Testis (tissue), 2 donors: ENCODE data around the gene STARD7.

Source experiments
- POLR2A ChIP-seq: fragments of 450-650 bp; IDR thresholded peaks from one replicate; pipeline ENCODE4 v1.6.1; 2017; ENCODE audit warnings: antibody characterized with exemption, mild to moderate bottlenecking, moderate library complexity
- TF ChIP-seq, protein P1 (sequence below), 3 experiments: fragments of 450-650 bp in 2 of 3; fragments of 200-600 bp in 1 of 3; sonication (generic) in 1 of 3; IDR thresholded peaks; one replicate each; pipeline ENCODE4 v1.5.1; 2016 to 2019; ENCODE audit warnings: antibody characterized with exemption in 3 of 3, mild to moderate bottlenecking in 2 of 3, moderate library complexity in 1 of 3

DNA sequence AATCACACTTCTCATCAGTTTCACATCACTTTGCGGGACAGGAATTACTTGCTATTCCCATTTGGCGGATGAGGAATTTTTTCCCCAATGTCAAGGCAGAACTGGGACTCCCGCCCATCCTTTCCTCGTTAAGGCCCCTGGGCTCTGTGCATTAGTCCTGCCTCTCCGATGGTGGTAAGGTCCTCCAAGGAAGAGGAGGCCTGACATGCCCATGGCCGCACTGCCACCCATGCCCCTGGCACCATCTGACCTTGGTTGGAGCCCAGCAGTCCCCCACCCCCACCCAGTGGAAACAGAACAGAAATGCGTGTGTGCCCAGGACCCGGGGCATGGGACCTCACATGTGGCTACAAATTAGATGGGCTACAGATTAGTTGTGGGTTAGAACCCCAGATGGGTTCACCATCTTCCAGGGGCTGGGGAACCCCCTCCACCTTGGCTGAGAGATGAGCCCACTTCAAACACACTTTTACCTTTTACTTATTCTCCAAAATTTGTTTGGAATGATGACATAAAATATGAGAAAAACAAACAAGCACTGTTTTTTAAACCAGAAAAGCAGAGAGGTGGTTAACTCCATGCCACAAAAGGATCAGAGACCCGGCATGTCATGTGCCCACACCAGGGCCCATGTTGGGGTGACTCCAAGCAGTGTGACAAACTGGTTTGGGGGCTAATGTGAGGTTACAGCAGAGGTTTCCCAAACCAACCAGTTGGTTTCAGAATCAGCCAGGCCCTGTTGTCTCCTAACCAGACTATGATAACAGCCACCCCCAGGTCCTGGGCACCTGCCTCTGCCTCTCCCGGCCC, 52.4 kb downstream of the STARD7 start:
- TF ChIP-seq, protein P1, sequence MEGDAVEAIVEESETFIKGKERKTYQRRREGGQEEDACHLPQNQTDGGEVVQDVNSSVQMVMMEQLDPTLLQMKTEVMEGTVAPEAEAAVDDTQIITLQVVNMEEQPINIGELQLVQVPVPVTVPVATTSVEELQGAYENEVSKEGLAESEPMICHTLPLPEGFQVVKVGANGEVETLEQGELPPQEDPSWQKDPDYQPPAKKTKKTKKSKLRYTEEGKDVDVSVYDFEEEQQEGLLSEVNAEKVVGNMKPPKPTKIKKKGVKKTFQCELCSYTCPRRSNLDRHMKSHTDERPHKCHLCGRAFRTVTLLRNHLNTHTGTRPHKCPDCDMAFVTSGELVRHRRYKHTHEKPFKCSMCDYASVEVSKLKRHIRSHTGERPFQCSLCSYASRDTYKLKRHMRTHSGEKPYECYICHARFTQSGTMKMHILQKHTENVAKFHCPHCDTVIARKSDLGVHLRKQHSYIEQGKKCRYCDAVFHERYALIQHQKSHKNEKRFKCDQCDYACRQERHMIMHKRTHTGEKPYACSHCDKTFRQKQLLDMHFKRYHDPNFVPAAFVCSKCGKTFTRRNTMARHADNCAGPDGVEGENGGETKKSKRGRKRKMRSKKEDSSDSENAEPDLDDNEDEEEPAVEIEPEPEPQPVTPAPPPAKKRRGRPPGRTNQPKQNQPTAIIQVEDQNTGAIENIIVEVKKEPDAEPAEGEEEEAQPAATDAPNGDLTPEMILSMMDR (IDR thresholded peaks at IDR 0.05): no peak
- TF ChIP-seq POLR2A: no peak
